Thyroid gland (tissue), 4 donors: ENCODE data around the gene FRMD8.

Experiments used
- CTCF ChIP-seq, 6 experiments: fragments of 200-600 bp in 3 of 6; fragments of 450-650 bp in 3 of 6; sonication (generic) in 3 of 6; IDR thresholded peaks; one replicate each; pipeline ENCODE4 v1.5.1; 2016 to 2019; ENCODE audit warnings: antibody characterized with exemption in 6 of 6, mild to moderate bottlenecking in 2 of 6, inconsistent platforms in 1 of 6, moderate library complexity in 1 of 6
- POLR2A ChIP-seq, 2 donors: fragments of 450-650 bp; IDR thresholded peaks; one replicate each; pipeline ENCODE4 v1.6.1; 2017; ENCODE audit warnings: antibody characterized with exemption in 2 of 2, mild to moderate bottlenecking in 2 of 2, moderate library complexity in 1 of 2

GRCh38 chr11:65444314-65445051 is 58.0 kb downstream of the FRMD8 start:
- TF ChIP-seq CTCF (IDR thresholded peaks at IDR 0.05) (no peak), POLR2A (IDR thresholded peaks at IDR 0.05) (peak in 1 of 2 donors; percentile 7)
